SHP77 (cell line): Measurements from ENCODE around the gene GRIK4.

ENCODE experiments used
- DNase-seq, 2 experiments: peaks; one replicate each; lab custom pipeline; 2025; lab: John Stamatoyannopoulos, UW

The GRIK4 gene

DNA sequence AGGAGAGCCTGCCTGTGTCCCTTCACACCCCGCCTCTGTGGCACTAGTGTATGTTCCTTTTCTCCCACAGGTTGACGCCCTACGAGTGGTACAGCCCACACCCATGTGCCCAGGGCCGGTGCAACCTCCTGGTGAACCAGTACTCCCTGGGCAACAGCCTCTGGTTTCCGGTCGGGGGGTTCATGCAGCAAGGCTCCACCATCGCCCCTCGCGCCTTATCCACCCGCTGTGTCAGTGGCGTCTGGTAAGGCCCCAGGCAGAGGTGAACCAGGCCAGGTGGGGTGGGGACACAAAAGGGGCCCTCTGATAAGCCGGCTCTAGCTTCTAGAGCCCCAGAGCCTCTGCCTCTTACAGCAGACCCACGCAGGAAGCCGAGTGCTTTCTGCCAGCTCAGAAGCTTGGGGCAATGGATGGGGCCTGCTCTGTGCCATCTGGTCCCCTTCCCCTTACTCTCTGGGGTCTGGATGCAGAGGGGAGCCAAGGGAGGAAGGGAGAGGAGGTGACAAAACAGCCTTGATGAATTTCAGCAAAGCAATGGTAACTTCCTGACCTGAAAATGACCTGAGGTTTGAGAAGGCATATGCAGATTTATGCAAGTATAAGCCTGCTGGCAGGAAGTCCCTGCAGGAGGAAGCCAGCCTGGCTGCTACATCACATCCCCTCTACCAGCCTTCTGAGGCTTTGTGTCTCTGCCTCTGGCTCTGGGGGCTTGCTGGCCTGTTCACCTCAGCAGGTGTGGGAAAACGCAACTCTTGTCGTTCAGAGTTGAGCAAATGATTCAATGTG, 445.4 kb downstream of the GRIK4 start:
- no peak for DNase-seq

DNA sequence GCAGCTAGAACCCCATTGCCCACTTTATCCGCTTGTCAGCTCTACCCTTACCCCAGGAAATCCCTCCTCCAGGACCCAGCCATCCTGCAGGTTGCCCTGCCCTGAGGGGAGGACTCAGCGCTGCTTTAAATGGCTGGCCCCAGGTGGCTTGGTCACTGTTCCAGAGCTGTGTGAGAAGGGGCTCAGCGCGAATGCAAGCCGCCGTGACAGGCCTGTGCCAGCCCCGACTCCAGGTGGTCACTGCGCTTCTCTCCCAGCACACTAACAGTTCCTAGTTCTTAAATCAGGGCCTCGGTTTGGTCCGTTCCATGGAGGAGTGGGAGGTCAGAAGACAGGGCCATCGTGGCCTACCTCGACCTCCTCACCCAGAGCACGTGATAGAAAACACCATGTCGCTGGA, 446.6 kb downstream of the GRIK4 start:
- DNase-seq: no peak

DNA sequence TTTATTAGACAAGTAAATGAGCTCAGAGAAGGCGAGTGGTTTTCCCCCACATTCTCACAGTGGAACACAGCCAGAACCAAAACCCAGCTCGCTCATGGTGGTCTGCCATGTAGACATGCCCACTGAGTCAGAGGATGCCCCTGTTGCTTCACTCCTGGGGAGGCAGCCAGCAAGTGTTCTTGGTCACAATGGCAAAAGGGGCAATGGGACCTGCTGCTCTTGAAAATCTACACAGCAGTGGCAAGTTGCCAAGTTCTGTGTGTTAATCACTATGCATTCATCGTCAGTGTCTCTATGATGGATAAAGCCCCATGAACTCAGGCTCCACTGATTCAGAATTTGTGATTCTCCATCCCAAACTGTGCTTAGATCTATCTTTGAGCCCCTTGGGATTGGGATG, 447.6 kb downstream of the GRIK4 start:
- DNase-seq: peak in 1 of 2 experiments; percentile 18

DNA sequence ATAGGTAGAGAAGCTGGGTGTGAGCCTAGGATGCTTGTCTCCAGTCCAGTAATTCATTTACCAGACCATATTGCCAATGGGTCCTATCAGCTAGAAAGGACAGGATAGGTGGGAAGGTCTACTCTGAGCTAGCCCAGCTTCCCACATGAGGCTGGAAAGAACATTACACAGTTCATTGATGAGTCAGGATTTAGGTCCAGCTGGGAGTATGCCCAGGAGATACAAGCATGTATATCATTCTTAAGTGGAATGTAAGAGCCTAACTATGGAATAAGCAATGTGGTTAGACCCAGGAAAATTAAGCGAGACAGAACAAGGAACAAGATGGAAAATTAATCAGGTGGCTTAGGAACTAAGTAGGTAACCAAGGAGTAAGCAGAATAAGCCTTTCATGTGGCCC, 453.3 kb downstream of the GRIK4 start:
- DNase-seq: no peak

DNA sequence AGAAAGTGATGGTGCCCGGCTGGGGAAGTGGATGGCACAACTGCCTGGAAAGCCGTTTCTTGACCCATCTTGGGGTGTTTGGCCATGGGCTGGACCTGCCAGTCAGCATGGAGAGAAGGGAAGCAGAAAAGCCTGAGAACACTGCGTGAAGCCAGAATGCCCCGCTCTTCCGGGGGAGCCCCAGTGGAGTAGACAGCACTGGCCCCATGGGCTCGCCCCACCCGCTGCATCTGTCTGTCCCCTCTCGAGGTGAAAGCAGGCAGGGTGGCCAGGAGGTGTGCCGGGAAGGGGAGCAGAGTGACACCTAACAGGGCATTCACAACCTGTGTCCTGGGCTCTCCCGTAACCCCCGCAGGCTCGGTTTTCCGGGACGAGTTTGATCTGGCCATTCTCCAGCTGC, 455.3 kb downstream of the GRIK4 start:
- DNase-seq: no peak

DNA sequence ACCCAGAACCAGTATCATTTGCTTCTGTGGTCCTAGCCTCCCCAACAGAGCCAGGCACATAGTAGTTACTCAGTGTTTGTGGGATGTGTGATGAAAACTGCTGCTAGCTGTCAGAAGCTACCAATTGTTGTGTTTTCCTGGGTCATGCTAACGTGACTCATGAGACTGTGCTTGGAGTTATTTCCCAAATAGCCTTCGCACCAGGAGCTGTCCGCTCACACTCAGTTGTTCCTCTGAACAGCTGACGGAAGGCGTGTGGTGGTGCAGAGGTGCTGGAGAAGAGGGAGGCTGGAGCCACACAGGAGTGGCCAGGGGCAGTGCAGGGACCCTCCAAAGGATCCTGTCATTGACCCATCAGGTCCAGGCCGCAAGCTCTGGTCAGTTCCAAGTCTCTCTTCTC, 458.4 kb downstream of the GRIK4 start:
- DNase-seq: no peak

DNA sequence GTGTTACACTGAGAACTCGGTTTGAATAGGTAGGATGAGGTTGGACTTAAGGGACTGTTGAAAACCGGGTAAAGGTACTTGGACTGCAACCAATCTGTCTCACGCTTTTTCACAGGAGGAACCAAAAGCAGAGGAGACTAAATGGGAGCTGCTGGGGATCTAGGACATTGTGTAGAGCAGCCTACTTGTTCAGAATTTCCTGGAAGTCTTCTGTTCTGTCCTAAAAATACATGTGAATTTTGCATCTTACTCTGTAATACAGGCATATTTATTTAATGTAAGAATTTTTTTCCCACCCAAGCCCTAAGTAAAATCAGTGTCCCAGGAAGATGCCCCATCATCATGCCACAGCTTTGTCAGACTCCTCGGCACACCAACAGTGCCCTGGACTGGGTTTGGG, 460.3 kb downstream of the GRIK4 start:
- DNase-seq: no peak

DNA sequence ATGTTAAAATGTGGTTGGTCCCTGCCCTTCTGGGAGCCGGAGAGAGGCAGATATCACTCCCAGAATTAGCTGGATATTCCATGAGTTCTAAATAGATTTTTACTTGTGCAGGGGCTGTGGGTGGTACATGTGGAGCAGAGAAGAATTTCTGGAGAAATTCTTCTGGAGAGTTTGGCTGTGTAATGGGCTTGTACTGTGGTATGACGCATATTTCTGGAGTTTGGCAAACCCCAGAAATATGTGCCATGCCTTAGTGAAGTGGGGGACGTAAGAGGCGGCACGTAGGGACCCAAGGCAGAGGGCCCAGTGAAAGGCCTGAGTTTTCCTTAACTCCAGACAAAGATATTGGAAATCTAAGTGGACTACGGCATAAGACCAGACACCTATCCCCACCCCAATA, 461.1 kb downstream of the GRIK4 start:
- DNase-seq: no peak

DNA sequence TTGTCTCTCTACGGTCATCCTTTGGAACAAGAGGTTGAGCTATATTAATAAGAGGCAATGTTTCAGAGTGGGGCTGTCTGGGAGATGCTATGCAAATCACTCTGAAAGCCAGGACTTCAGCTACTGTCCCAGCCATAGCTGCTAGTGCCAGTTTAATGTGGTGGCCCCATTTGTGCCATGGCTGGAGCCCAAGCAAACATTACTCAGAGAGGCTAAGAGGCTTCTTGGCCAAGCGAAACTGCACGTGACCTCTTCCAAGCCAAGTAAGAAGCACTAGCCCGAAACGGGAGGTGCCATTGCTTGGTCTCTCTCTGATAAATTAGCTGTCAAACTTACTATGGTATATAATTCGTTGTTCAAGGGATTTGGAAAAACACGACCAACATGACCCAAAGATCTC, 462.0 kb downstream of the GRIK4 start:
- no peak for DNase-seq

DNA sequence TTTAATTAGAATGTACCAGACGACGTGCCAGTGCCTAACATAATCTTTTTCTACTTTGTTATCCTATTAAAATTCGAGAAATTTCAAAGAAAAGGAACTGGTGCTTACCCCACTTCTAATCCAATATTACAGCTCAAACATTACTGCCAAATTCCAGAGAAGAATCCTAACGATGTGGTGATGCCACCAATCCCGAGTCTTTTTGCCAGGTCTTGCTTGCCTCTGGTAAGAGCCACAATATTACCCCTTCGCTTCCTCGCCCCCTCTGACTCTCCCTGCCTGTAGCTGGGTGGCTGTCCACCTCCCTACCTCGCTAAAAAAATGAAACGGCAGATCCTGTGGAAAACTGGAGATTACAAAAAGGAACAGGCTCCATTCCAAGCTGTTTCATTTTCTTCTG, 462.9 kb downstream of the GRIK4 start:
- DNase-seq: no peak

DNA sequence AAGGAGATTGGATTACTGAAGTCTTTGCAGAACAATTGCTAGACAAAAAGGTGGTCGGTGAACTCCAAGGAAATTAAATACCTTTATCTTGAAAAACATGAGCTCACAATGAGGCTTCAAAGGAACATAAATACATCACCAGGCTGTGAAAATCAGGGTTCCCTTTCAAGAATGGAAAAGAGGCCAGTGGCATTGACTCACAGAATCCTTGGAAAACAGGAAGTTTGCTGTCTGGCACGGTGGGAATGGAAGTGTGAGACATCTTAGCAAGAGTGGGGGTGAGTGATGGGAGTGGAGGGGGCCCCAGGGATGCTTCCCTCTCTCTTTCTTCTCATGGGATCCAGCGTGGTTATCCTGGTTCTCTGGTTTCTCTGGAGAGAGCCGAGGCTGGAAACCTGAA, 463.4 kb downstream of the GRIK4 start:
- no peak for DNase-seq

DNA sequence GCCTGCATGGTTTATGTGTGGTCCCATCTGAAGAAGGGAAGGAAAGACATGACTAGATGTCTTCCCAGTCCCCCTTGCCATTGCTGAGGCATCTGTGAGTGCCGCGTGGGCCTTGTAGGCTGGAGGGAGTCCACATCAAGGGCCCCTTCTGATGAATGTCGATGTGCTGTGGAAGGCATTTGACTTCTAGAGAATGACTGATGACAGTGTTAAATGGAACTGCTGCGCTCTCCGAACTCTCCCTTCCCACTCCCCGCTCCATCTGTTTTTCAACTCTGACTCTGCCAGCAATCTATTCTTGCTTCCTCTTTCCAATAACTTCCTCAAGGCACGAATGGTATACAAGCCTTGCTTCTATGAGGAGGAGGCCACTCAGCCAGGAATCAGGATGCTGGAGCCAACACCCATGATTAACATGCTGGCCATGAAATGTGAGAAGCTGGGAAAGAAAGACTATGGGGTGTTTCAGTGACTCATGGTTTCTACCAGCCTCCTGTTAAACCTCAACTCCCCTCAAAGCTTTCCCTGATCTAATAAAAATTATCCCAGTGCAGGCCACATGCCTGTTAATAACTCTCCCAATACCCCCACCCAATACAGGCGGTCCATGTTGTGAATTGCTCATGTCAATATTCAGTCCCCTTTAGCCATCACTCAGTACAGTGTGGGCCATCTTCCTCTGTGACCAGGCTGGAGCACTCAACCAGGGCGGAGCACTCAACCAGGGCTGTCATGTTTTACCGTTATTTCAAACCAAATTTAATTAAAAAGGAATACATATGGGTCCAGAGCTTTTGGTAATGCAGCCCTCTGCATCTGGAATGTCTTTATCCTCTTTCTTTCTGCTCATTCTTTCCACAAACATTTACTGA, 466.0 kb downstream of the GRIK4 start:
- DNase-seq: no peak

DNA sequence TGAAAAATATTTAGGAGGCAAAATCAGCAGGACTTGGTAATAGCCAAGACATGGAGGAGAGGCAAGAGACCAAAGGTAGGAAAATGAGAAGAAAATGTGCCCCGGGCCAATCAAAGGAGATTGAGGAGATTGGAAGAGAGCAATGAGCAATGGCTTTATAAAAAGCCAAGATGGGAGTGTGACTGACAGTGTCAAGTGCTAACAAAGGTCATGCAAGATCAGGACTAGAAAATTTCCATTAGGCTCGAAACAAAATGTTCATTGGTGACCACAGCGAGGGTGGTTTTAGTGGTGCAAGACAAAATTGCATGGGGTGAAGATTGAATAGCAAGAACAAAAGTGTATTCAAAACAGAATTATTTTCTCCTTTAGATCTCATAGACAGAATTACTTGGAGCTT, 467.2 kb downstream of the GRIK4 start:
- no peak for DNase-seq

DNA sequence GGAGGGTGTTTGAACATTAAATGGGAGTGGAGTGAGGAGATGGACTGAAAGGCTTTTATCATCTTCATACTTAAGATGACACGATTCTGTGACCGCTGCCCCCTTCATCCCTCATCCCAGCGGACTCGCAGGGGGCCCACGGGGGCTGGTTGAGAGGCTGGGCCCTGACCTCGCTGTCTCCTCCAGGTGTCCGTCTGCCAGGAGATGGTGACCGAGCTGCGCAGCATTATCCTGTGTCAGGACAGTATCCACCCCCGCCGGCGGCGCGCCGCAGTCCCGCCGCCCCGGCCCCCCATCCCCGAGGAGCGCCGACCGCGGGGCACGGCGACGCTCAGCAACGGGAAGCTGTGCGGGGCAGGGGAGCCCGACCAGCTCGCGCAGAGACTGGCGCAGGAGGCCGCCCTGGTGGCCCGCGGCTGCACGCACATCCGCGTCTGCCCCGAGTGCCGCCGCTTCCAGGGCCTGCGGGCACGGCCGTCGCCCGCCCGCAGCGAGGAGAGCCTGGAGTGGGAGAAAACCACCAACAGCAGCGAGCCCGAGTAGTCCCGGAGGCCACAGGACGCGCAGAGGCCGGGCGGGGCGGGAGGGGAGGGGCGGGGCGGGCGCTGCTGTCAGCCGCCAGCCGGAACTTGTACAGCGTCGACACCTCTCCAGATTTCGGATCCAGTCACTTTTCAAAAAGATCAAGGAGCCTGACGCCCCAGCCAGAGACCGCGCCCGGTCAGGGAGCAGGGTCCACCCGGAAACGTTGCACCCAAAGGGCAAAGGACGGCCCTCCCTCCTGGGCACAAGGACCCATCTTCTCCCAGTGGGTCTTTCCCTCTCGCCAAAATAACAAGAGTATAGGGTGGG, 474.4 kb downstream of the GRIK4 start:
- peak in 1 of 2 experiments; percentile 14 for DNase-seq

DNA sequence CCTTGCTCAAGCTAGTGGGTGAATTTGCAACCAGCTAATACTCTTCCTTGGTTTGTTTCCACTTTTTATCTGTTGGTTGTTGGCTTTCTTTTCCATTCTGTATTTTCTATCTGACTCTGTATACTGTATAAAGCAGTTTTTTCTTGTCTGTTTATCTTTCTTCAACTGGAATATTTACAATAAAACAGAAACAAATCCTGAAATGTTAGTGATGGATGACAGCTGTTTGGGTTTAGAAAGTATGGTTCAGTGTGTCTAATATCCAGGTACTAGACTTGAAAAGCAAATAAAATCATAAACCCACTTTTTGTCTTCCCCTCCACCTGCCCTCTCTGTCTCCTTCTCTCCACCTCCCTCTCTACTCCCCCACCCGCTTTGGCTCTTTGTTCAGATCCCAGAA, 477.1 kb downstream of the GRIK4 start:
- DNase-seq: no peak

DNA sequence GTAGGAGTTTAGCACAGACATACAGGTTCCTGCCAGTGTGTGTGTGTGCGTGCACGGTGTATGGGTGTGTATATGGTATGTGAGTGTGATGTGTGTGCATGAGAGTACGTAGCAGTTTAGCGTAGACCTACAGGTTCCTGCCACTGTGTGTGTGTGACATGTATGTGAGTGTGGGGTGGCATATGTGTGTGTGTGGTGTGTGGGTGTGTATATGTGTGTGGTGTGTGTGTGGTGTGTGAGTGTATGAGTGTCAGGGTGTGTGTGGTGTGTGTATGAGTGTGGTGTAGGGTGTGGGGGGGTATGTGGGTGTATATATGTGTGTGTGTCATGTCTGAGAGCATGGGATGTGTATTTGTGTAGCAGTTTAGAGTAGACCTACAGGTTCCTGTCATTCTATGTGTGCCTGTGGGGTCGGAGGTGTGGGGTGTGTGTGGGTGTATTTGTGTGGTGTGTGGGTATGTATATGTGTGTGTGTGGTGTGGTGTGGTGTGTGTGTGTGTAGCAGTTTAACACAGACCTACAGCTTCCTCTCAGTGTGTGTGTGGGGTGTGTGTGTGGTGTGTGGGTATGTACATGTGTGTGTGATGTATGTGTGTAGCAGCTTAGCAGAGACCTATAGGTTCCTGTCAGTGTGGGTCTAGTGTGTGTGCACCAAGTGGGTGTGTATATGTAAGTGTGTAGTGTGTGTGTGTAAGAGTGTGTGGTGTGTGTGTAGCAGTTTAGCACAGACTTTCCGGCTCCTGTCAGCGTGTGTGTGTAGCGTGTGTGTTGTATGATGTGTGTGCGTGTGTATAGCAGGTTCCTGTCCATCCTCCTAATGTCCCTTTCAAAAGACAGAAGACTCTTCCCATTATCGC, 480.5 kb downstream of the GRIK4 start:
- no peak for DNase-seq

DNA sequence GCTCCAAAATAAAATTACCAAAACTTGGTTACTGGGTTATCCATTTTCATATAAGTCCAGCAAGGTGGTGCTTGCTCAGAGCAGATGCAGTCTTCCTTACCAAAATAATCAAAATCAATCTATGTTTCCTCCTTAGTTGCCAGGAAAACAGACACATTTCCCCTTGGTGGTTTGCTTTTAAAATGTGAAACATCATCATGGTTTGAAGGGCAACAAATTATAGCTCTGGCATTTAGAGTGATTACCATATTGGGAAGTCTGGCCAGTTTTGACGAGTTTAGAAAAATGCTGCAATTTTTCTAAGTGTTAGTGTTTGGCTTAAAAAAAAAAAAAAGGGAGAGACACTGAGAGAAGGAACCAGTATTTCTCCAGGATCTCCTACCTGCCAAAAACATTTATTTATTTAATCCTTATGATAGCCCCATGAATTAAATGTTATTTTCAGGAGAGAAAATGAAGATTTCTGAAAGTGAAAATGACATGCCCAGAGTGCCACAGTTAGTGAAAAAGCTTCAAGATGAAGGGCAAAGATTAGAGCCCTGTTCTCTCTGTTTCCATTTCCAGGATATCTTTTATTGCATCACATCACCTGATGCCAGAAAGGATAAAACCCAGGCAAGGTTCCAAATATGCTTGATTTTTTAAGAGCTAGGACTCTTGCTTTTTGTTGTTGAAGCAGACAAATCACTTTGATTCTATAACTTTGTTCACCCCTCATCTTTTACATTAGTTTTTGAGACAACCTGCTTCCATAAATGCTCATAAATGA, 482.7 kb downstream of the GRIK4 start:
- DNase-seq: no peak

DNA sequence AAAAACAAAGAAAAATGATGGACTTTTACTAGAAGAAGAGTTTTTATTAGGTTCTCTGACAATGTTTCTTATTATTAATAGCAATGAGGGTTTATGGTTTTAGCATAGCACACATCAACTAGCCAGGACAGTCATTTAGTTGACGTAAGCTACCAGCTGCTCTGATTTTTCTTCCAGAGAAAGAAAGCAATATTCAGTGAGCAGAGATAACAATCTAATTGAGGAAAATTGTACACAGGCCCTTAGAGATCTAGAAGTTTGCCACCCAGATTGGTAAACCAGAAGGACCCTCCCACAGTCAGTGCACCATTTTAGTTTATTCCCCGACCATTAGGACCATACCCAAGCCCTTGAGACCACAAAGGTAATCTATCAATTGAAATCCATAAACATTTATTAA, 483.6 kb downstream of the GRIK4 start:
- no peak for DNase-seq

DNA sequence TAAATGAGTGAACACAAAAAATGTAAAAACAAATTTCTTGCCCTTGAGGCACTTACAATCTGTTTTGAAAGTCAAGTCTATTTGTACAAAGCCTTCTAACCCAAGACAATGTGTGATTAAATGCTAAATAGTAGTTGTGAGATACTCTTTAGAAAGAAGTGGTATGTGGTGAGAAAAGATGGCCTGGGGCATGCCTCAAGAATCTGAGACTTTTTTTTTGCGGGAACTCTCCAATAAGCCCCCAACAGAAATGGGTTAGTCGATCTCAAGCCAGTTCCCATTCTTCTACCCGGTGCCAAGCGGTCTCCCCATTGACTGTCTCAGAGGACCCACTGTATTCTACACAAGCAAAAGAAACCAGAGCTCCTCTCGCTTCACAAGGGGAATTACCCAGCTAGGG, 485.4 kb downstream of the GRIK4 start:
- no peak for DNase-seq

DNA sequence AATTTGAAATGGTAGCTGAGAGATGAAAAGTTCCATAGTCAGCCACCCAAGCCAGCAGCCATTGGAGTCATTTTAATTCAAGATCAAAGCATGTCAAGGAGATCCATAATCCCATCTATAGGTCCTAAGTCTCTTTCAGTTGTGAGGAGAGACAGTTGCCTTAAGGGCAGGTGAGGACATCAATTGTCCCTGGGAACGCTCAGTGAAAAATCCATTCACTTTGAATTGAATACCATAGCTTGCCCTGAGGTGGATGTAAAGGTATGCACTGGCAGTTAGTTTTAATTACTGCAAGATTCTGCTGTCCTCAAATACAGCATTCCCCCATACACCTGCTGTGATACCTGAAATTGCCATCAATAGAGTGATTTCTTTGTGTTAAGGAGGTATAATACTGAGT, 487.0 kb downstream of the GRIK4 start:
- DNase-seq: no peak
